HEK293T (cell line): ENCODE results near the gene HTRA3.

Source experiments
- CTCF ChIA-PET: fragments of 350-600 bp; formaldehyde crosslinking; extraction: SDS; loops from one replicate; lab custom pipeline; 2021; ENCODE audit warnings: antibody characterized with exemption, inconsistent platforms; lab: Yijun Ruan, JAX
- POLR2A ChIA-PET: fragments of 350-600 bp; formaldehyde crosslinking; extraction: SDS; loops from one replicate; lab custom pipeline; 2020; ENCODE audit warnings: antibody characterized with exemption, inconsistent platforms; lab: Yijun Ruan, JAX
- DNase-seq: peaks from one replicate; pipeline ENCODE4 v3.0.0; 2012; ENCODE audit warnings: mixed read lengths; ENCODE audit errors: extremely low spot score
- ARNT ChIP-seq: fragments of 450-650 bp; IDR thresholded peaks from 2 replicates; pipeline ENCODE4 v1.6.1; 2017; ENCODE audit warnings: mild to moderate bottlenecking
- BHLHE40 ChIP-seq: fragments of 450-650 bp; IDR thresholded peaks from 2 replicates; pipeline ENCODE4 v1.6.1; 2016; ENCODE audit warnings: mild to moderate bottlenecking, moderate library complexity, borderline replicate concordance
- CTBP1 ChIP-seq: fragments of 450-650 bp; IDR thresholded peaks from 2 replicates; pipeline ENCODE4 v1.6.1; 2016; ENCODE audit warnings: borderline replicate concordance
- ELF4 ChIP-seq: fragments of 450-650 bp; IDR thresholded peaks from 2 replicates; pipeline ENCODE4 v1.6.1; 2017; ENCODE audit warnings: antibody characterized with exemption
- FOXA1 ChIP-seq: fragments of 450-650 bp; IDR thresholded peaks from 2 replicates; pipeline ENCODE4 v1.6.1; 2016; ENCODE audit warnings: mild to moderate bottlenecking
- FOXK2 ChIP-seq: fragments of 450-650 bp; IDR thresholded peaks from 2 replicates; pipeline ENCODE4 v1.6.1; 2016; ENCODE audit warnings: mild to moderate bottlenecking
- FOXM1 ChIP-seq: fragments of 450-650 bp; IDR thresholded peaks from 2 replicates; pipeline ENCODE4 v1.6.1; 2017; ENCODE audit warnings: mild to moderate bottlenecking, borderline replicate concordance
- HDGF ChIP-seq: fragments of 450-650 bp; IDR thresholded peaks from 2 replicates; pipeline ENCODE4 v1.6.1; 2017; ENCODE audit warnings: antibody characterized with exemption, borderline replicate concordance
- L3MBTL2 ChIP-seq: fragments of 450-650 bp; conservative IDR thresholded peaks from 2 replicates; pipeline ENCODE4 v1.6.1; 2016; ENCODE audit warnings: mild to moderate bottlenecking
- LEF1 ChIP-seq: fragments of 450-650 bp; IDR thresholded peaks from 2 replicates; pipeline ENCODE4 v1.6.1; 2017; ENCODE audit warnings: mild to moderate bottlenecking, borderline replicate concordance
- NFRKB ChIP-seq: fragments of 450-650 bp; IDR thresholded peaks from 2 replicates; pipeline ENCODE4 v1.6.1; 2016; ENCODE audit warnings: mild to moderate bottlenecking, moderate library complexity
- SP1 ChIP-seq: fragments of 450-650 bp; IDR thresholded peaks from 2 replicates; pipeline ENCODE4 v1.6.1; 2017
- SUZ12 ChIP-seq: fragments of 450-650 bp; IDR thresholded peaks from 2 replicates; pipeline ENCODE4 v1.6.1; 2016; ENCODE audit warnings: mild to moderate bottlenecking
- TARDBP ChIP-seq: fragments of 450-650 bp; IDR thresholded peaks from 2 replicates; pipeline ENCODE4 v1.6.1; 2016
- ZNF384 ChIP-seq: fragments of 450-650 bp; IDR thresholded peaks from 2 replicates; pipeline ENCODE4 v1.6.1; 2016
- TF ChIP-seq, protein P1 (sequence below): fragments of 450-650 bp; IDR thresholded peaks from 2 replicates; pipeline ENCODE4 v1.6.1; 2016

HTRA3 gene

DNA sequence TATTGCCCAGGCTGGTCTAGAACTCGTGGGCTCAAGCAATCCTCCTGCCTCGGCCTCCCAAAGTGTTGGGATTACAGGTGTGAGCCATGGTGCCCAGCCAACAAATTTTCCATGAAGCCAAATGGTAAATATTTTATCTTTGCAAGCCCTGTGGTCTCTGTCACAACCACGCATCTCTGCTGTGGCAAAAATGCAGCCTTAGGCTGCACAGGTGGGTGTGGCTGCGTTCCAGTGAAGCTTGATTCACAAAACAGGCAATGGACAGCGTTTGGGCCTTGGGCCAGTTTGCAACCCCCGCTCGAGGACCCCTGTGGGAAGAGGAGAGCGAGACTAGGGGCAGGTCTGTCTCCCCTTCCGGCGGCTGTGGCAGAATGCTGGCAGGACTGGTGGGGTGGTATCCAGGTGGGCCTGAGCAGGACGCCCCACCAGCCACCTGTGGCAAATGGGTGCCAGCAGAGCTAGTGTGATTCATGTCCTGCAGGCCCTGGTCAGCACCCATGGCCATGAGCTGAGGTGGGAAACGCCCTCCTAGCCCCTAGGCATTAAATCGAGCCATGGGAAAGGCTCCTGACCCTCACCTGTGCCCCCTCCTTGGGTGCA is 19.7 kb downstream of the HTRA3 start:
- POLR2A ChIA-PET, result no interaction called here
- CTCF ChIA-PET, result no interaction called here
- DNase-seq, result no peak
- TF ChIP-seq BHLHE40 (no peak), CTBP1 (no peak), LEF1 (no peak), ARNT (no peak), L3MBTL2 (no peak), SP1 (no peak), ELF4 (no peak)
- TF ChIP-seq, protein P1, sequence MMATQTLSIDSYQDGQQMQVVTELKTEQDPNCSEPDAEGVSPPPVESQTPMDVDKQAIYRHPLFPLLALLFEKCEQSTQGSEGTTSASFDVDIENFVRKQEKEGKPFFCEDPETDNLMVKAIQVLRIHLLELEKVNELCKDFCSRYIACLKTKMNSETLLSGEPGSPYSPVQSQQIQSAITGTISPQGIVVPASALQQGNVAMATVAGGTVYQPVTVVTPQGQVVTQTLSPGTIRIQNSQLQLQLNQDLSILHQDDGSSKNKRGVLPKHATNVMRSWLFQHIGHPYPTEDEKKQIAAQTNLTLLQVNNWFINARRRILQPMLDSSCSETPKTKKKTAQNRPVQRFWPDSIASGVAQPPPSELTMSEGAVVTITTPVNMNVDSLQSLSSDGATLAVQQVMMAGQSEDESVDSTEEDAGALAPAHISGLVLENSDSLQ, result no peak

DNA sequence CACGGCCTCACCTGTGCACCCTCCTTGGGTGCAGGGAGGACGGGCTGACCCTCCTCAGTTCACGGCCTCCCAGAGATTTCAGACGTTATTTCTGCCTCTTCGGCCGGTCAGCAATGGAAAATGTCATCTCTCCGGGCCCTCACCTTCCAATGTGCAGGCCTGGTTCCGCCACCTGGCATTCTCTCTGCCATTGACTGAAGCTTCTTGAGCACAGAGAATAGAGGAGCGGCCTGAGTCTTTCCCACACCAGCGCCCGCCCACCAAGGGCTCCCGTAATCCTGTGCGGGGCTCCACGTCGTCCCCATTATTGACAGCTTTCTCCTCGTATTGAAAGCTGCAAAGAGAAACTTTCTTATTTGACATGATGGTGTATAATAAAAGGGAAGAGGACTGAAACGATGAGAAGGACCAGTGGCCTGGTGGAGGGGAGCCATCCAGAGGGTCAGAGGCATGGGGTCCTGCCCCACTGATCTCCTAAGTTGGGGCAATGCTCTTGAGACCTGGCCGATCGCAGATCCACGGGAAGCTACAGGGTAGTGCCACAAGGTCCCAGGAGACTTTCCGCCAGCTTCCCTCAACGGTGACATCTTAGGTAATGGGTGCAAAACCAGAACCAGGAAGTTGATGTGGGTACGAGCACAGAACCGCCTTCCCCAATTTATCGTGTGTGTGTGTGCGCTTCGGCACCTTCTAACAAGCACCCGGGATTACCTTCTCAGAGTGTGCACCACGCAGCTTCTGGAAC is 20.6 kb downstream of the HTRA3 start:
- TF ChIP-seq TARDBP, result no peak
- no peak for TF ChIP-seq CTBP1
- no peak for TF ChIP-seq FOXK2
- DNase-seq, result no peak
- ChIA-PET POLR2A (no interaction called here), CTCF (no interaction called here)

DNA sequence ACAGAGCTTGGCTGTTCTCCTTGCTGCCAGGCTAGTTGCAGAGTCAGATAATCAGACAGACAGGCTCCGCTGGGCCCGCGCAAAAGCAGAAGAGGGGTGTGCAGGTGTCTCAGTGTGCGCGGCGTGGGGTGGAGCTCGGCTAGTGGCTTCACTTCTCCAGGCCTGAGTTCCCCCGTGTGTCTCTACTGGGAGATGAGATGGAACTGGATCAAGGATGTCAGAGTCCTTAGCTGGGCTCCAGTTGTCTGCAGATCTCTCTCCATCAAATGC is 21.1 kb downstream of the HTRA3 start:
- ChIA-PET CTCF (no interaction called here), POLR2A (no interaction called here)
- TF ChIP-seq HDGF (no peak), ZNF384 (no peak), L3MBTL2 (no peak), LEF1 (no peak), BHLHE40 (no peak), FOXM1 (no peak), TARDBP (no peak), NFRKB (no peak), ELF4 (no peak), FOXA1 (no peak), SUZ12 (no peak), FOXK2 (no peak), SP1 (no peak), ARNT (no peak), CTBP1 (no peak)
- TF ChIP-seq, protein P1, result no peak

DNA sequence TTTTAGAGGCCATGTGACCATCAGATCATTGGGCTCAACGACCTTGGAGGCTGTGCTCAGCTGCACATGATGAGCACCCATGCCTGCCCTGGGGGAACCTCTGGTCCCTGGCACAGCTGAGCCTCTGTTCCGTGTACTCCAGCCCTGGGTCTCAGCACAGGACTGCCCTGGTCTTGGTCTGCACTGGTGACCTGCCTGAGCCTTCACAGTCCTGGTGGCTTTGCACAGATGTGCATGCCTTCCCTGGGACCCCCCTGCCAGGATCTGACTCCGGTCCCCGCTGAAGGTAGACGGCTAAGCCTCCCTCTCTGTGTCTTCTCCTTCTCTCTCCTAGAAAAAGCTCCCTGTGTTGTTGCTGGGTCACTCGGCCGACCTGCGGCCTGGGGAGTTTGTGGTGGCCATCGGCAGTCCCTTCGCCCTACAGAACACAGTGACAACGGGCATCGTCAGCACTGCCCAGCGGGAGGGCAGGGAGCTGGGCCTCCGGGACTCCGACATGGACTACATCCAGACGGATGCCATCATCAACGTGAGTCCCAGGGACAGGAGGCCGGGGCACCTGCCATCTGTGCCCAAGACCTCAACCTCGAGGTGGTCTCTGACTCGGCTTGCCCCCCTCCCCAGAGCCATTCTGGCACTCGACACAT is 21.6 kb downstream of the HTRA3 start:
- ChIA-PET CTCF (no interaction called here), POLR2A (no interaction called here)
- no peak for DNase-seq
- TF ChIP-seq ZNF384 (no peak), NFRKB (no peak), FOXM1 (no peak), TARDBP (no peak), LEF1 (no peak), BHLHE40 (no peak), SP1 (no peak), ELF4 (no peak), L3MBTL2 (no peak)

More for the DNA sequence above, 21.1 kb downstream of the HTRA3 start:
- no peak for DNase-seq

DNA sequence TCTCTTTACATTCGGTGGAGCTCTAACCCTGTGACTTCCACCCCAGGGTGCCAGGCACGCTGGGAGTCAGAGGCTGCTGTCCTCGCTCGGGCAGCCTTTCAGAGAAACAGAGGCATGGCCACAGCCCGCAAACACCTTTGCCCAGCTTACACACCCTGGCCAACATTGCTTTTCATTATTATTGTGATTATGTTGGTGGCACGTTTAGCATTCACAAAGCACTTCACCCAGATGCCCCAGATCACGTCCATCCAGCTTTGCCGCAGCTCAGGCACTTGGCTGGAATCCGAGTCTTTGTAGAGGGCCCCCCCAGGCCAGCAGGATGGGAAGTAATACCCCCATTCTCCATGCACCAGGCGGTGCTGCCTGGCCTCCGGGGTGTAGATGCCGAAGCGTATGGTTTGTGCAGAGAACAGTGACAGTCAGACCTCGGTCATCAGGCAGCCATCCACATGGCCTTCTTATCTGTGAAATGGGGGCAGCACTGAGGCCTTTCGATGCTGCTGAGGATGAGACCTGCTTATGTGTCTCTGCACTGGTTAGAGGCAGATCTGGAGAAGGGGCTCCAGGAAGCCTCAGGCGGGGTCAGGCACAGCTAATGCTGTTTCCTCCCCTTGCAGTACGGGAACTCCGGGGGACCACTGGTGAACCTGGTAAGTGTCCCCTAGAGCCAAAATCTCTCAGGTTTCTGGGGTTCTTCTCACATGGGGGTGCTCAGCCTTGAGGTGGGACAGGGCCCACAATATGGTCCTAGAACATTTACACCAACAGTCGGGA is 22.3 kb downstream of the HTRA3 start:
- no peak for DNase-seq
- POLR2A ChIA-PET, result no interaction called here
- CTCF ChIA-PET, result interaction anchor here (2.0 kb wide), 1 partner anchor 50 kb away, joined by 6 read pairs; no protein-coding TSS in a partner anchor
- TF ChIP-seq ZNF384, result no peak
- TF ChIP-seq, protein P1, result no peak
- TF ChIP-seq ELF4, result no peak
- no peak for TF ChIP-seq CTBP1
- TF ChIP-seq L3MBTL2, result no peak

DNA sequence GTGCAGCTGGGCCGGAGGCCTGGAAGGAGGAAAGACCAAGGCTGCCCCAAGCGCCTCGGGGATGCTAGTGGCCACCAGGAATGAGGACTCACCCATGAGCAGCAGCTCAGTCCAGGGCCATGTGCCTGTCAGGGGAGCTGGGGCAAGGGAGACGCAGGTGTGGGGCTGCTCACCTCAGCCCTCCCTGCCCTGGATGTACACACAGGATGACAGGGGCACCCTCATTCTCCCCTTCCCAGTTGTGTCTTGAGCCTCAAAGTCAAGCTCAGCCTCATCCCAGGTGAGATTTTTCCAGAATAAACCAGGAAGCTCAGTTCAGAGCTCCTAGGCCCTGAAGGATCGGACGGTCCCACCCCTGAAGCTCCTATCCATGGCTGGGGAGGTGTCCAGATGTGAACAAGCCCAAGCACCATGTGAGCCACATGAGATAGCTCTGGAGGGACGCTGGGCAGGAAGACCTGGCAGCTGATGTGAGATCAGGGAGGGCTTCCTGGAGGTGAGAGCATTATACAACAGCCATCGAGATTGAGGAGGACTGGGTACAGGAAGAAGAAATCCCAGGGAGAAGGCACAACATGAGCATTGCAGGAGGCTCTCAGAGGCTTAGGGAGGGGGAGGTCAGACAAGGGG is 23.0 kb downstream of the HTRA3 start:
- no peak for TF ChIP-seq L3MBTL2
- no peak for TF ChIP-seq ELF4
- no peak for TF ChIP-seq ZNF384
- TF ChIP-seq BHLHE40, result no peak
- no peak for TF ChIP-seq FOXM1
- no peak for TF ChIP-seq FOXA1
- TF ChIP-seq SUZ12, result no peak
- TF ChIP-seq, protein P1, result no peak
- no peak for TF ChIP-seq NFRKB
- no peak for TF ChIP-seq TARDBP
- TF ChIP-seq LEF1, result no peak
- TF ChIP-seq FOXK2, result no peak
- no peak for TF ChIP-seq ARNT
- TF ChIP-seq CTBP1, result no peak
- TF ChIP-seq SP1, result no peak
- no peak for TF ChIP-seq HDGF
- DNase-seq, result no peak
- CTCF ChIA-PET, result interaction anchor here (2.0 kb wide), 1 partner anchor 50 kb away, joined by 6 read pairs; no protein-coding TSS in a partner anchor
- POLR2A ChIA-PET, result no interaction called here
